HG02642 (cell line): ENCODE results near the gene IPO4.

Experiments used
- ATAC-seq: cut with Tn5 transposase; IDR thresholded peaks from one replicate; pipeline ENCODE4 v1.9.1; 2021; ENCODE audit warnings: mild to moderate bottlenecking; ENCODE audit not compliant: unreplicated experiment, poor library complexity

Gene IPO4

DNA sequence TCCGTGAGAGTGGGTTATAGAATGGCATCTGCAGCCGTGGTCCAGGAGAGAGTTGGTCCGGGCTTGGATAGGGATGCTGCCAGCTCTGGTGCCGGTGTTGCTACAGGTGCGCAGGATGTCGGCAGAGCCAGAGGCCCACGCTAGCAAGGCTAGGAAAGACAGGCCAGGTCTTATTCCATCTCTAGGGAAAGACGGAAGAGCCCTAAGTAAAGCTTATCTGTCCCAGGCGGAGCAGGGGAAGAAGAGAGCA lies 53.1 kb downstream of the IPO4 start:
- ATAC-seq: peak; percentile 10

GRCh38 chr14:24133735-24134134 lies 54.9 kb downstream of the IPO4 start:
- no peak for ATAC-seq

GRCh38 chr14:24132976-24133375 lies 55.6 kb downstream of the IPO4 start:
- no peak for ATAC-seq

DNA sequence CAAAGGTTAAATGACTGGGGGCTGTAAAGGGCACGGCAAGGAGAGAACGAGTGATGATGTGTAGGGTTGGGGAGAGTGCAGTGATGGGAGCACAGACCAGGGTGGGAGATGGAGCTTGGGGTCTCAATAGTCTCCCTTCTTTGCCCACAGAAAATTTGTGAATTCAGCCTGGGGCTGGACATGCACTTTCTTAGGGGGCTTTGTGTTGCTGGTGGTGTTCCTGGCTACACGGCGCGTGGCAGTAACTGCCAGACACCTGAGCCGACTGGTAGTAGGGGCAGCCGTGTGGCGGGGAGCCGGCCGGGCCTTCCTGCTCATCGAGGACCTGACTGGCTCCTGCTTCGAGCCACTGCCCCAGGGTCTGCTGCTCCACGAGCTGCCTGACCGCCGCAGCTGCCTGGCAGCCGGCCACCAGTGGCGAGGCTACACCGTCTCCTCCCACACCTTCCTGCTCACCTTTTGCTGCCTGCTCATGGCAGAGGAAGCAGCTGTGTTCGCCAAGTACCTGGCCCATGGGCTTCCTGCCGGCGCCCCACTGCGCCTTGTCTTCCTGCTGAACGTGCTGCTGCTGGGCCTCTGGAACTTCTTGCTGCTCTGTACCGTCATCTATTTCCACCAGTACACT lies 56.4 kb downstream of the IPO4 start:
- no peak for ATAC-seq

DNA sequence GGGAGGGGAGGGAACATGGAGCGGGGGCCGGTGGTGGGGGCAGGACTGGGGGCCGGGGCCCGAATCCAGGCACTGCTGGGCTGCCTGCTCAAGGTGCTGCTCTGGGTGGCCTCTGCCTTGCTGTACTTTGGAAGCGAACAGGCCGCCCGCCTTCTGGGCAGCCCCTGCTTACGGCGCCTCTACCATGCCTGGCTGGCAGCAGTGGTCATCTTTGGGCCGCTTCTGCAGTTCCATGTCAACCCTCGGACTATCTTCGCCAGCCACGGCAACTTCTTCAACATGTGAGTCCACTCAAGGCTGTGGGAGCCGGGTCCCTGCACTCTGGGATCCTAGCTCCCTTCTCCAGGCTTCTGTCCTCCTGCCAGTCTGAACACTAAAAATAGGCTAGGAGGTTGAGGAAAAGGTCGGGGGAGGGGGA lies 57.1 kb downstream of the IPO4 start:
- no peak for ATAC-seq

GRCh38 chr14:24130717-24131548 lies 57.7 kb downstream of the IPO4 start:
- no peak for ATAC-seq

DNA sequence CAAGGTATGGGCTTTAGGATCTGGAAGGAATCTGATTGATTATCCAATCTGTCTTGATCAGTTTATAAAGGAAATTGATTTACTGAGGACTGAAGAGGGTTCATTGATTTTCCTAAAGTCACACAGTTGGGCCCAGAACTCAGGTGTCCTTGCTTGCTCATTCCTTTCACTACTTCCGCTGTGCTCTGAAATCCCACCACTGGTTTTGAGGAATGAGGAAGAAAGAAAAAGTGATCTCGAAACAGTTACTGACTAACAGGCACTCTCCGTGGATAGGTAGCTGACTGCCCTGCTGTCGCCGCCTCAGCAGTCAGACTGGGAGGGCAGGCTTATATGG lies 58.3 kb downstream of the IPO4 start, which contains the start of gene FITM1:
FITM1 (plus strand) TSS at position 280 of the 337 bp plus-strand sequence. CDS start 905 bp downstream, outside the sequence.
- ATAC-seq: no peak
